IMR-90 (cell line): ENCODE data around the gene ACLY.

ENCODE experiments used
- CEBPB ChIP-seq: IDR thresholded peaks from 2 replicates; pipeline ENCODE4 v1.6.1; 2012; ENCODE audit warnings: low read depth, low read length, improper control_type of control experiment
- CHD1 ChIP-seq: IDR thresholded peaks from 2 replicates; pipeline ENCODE4 v1.6.1; 2012; ENCODE audit warnings: low read depth, low read length, improper control_type of control experiment
- FOS ChIP-seq: fragments of 150-350 bp; IDR thresholded peaks from 2 replicates; pipeline ENCODE4 v1.6.1; 2016; ENCODE audit warnings: low read depth, low read length
- MAFK ChIP-seq: IDR thresholded peaks from 2 replicates; pipeline ENCODE4 v1.6.1; 2012; ENCODE audit warnings: low read depth, low read length, improper control_type of control experiment
- MAZ ChIP-seq: IDR thresholded peaks from 2 replicates; pipeline ENCODE4 v1.6.1; 2012; ENCODE audit warnings: low read depth, mild to moderate bottlenecking, low read length, improper control_type of control experiment, moderate library complexity, borderline replicate concordance
- MXI1 ChIP-seq: IDR thresholded peaks from 2 replicates; pipeline ENCODE4 v1.6.1; 2012; ENCODE audit warnings: low read depth, mild to moderate bottlenecking, low read length, moderate library complexity, borderline replicate concordance
- POLR2A ChIP-seq: IDR thresholded peaks from 2 replicates; pipeline ENCODE4 v1.6.1; 2012; ENCODE audit warnings: mild to moderate bottlenecking, low read depth, low read length
- SMC3 ChIP-seq: fragments of 150-350 bp; IDR thresholded peaks from 2 replicates; pipeline ENCODE4 v1.6.1; 2016; ENCODE audit warnings: low read depth, mild to moderate bottlenecking, antibody characterized with exemption, low read length, moderate library complexity
- TF ChIP-seq, protein P1 (sequence below): conservative IDR thresholded peaks from 2 replicates; pipeline ENCODE4 v1.5.1; 2012; ENCODE audit warnings: mild to moderate bottlenecking, low read depth, low read length, improper control_type of control experiment
- TF ChIP-seq, protein P2 (sequence below): fragments of 150-350 bp; IDR thresholded peaks from 2 replicates; pipeline ENCODE4 v1.6.1; 2017; ENCODE audit warnings: mild to moderate bottlenecking, antibody characterized with exemption, low read length, low read depth

DNA sequence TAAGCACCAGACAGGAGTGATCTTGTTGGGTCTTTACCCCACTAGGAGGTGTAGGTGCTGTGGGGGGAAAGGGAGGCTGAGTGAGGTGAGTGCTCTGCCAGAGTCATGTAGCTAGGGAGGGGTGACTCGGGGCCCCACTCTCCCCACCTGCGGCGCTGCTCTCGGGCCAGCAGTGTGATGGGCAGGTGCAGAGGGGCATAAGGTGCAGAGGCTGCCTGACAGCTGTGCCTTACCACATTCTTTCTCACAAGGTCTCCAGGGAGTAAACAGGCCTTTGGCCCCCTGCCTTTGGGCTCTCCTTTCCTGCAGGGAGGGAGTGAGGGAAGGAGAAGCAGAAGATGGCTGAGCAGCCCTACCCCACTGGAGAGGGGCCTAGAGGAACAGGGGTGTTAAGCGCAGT lies 43.4 kb upstream of the ACLY start:
- TF ChIP-seq, protein P1, sequence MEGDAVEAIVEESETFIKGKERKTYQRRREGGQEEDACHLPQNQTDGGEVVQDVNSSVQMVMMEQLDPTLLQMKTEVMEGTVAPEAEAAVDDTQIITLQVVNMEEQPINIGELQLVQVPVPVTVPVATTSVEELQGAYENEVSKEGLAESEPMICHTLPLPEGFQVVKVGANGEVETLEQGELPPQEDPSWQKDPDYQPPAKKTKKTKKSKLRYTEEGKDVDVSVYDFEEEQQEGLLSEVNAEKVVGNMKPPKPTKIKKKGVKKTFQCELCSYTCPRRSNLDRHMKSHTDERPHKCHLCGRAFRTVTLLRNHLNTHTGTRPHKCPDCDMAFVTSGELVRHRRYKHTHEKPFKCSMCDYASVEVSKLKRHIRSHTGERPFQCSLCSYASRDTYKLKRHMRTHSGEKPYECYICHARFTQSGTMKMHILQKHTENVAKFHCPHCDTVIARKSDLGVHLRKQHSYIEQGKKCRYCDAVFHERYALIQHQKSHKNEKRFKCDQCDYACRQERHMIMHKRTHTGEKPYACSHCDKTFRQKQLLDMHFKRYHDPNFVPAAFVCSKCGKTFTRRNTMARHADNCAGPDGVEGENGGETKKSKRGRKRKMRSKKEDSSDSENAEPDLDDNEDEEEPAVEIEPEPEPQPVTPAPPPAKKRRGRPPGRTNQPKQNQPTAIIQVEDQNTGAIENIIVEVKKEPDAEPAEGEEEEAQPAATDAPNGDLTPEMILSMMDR: no peak
- no peak for TF ChIP-seq POLR2A
- TF ChIP-seq CEBPB: no peak
- no peak for TF ChIP-seq MAZ
- TF ChIP-seq SMC3: no peak
- TF ChIP-seq, protein P2, sequence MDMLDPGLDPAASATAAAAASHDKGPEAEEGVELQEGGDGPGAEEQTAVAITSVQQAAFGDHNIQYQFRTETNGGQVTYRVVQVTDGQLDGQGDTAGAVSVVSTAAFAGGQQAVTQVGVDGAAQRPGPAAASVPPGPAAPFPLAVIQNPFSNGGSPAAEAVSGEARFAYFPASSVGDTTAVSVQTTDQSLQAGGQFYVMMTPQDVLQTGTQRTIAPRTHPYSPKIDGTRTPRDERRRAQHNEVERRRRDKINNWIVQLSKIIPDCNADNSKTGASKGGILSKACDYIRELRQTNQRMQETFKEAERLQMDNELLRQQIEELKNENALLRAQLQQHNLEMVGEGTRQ: no peak
- TF ChIP-seq CHD1: no peak
- no peak for TF ChIP-seq MAFK
- TF ChIP-seq FOS: no peak
- no peak for TF ChIP-seq MXI1
